ENCODE results near the gene TAS1R2.

- TF ChIP-seq EZH2 (IDR thresholded peaks at IDR 0.05; ENCODE audit: low read depth, unreplicated experiment) = no peak
- TF ChIP-seq STAT1 (IDR thresholded peaks at IDR 0.05; ENCODE audit: unreplicated experiment) = no peak
- no peak for TF ChIP-seq ETS1 (IDR thresholded peaks at IDR 0.05)
- no peak for TF ChIP-seq EZH2phosphoT487 (IDR thresholded peaks at IDR 0.05; ENCODE audit: unreplicated experiment)
- TF ChIP-seq CTCF (conservative IDR thresholded peaks at IDR 0.05; ENCODE audit: low read depth in 2 of 2) = no peak
- TF ChIP-seq REST (IDR thresholded peaks at IDR 0.05; ENCODE audit: unreplicated experiment) = no peak
- no peak for TF ChIP-seq NANOG (IDR thresholded peaks at IDR 0.05; ENCODE audit: borderline replicate concordance)
- TF ChIP-seq ZNF114 (CRISPR knock-in tag; IDR thresholded peaks at IDR 0.05) = no peak
- TF ChIP-seq CREB1 (CRISPR knock-in tag; IDR thresholded peaks at IDR 0.05; ENCODE audit: low read depth) = no peak
- TF ChIP-seq JUNB (IDR thresholded peaks at IDR 0.05; ENCODE audit: unreplicated experiment) = no peak
- TF ChIP-seq POLR2AphosphoS5 (IDR thresholded peaks at IDR 0.05; ENCODE audit: low read depth) = no peak
Observed at GRCh38 chr1:18823438-18823837, 36.0 kb downstream of the TAS1R2 start.

All from GM23338 (cell line).